Uterus (tissue), 4 donors: ENCODE data around the gene LRCH3. TPM values are rescaled to one million over a fixed set of nuclear protein-coding genes. Genes with fewer than 3 reads are reported as not detected.
"Not testable (repeated sequence)": the region's sequence is repeated elsewhere in the genome, so short reads cannot be mapped to it uniquely, and the experiment has no call there.

ENCODE experiments used
- DNase-seq, 2 donors: peaks; one replicate each; pipeline ENCODE4 v3.0.0-alpha.2; 2019 to 2020
- H3K27ac ChIP-seq, 2 donors: fragments of 200-600 bp; sonication (generic); 1 replicate in 1 of 2; 2 replicates in 1 of 2; pipeline ENCODE4 v1.5.1; 2016 to 2018
- H3K27me3 ChIP-seq, 2 donors: fragments of 200-600 bp; sonication (generic); one replicate each; pipeline ENCODE4 v1.5.1; 2018 to 2019; ENCODE audit warnings: control low read depth in 1 of 2
- H3K36me3 ChIP-seq, 2 donors: fragments of 200-600 bp; sonication (generic); one replicate each; pipeline ENCODE4 v1.5.1; 2019; ENCODE audit warnings: control low read depth in 1 of 2
- H3K4me1 ChIP-seq, 2 donors: fragments of 200-600 bp; sonication (generic); one replicate each; pipeline ENCODE4 v1.5.1; 2018 to 2019; ENCODE audit warnings: control low read depth in 1 of 2
- H3K4me3 ChIP-seq, 2 donors: fragments of 200-600 bp; sonication (generic); 1 replicate in 1 of 2; 2 replicates in 1 of 2; pipeline ENCODE4 v1.5.1; 2018 to 2019; ENCODE audit warnings: mild to moderate bottlenecking in 1 of 2
- H3K9me3 ChIP-seq, 2 donors: fragments of 200-600 bp; sonication (generic); one replicate each; pipeline ENCODE4 v1.5.1; 2019; ENCODE audit warnings: control low read depth in 1 of 2
- POLR2A ChIP-seq, 2 donors: fragments of 450-650 bp; IDR thresholded peaks; one replicate each; pipeline ENCODE4 v1.6.1; 2016; ENCODE audit warnings: antibody characterized with exemption in 2 of 2, mild to moderate bottlenecking in 1 of 2, moderate library complexity in 1 of 2
- intact Hi-C: fragments of 100-400 bp; cut with DNase I; formaldehyde crosslinking; loops from one replicate; pipeline ENCODE4 v1.15.1; 2023; ENCODE audit warnings: low total_unique reads
- total RNA-seq, 4 donors: library from RNA; depleted of rRNA in 3 of 4; stranded (reverse); fragments of >200 nt in 3 of 4; gene quantifications; one replicate each; pipeline versions ENCODE4 v1.1.0 to v1.2.4, GENCODE V29; 2014 to 2023
- TF ChIP-seq, protein P1 (sequence below), 4 experiments: fragments of 200-600 bp in 2 of 4; fragments of 450-650 bp in 2 of 4; sonication (generic) in 2 of 4; IDR thresholded peaks; one replicate each; pipeline ENCODE4 v1.5.1; 2016 to 2019; ENCODE audit warnings: antibody characterized with exemption in 4 of 4, mild to moderate bottlenecking in 2 of 4, moderate library complexity in 1 of 4
- donor health status: DM: yes; HTN: yes; CAD: no.

Gene LRCH3
- total RNA-seq, 4 donors from 2014 or later: 73.5 to 108 (median 100) TPM

- intact Hi-C loops: no loop called here
- TF ChIP-seq, protein P1, sequence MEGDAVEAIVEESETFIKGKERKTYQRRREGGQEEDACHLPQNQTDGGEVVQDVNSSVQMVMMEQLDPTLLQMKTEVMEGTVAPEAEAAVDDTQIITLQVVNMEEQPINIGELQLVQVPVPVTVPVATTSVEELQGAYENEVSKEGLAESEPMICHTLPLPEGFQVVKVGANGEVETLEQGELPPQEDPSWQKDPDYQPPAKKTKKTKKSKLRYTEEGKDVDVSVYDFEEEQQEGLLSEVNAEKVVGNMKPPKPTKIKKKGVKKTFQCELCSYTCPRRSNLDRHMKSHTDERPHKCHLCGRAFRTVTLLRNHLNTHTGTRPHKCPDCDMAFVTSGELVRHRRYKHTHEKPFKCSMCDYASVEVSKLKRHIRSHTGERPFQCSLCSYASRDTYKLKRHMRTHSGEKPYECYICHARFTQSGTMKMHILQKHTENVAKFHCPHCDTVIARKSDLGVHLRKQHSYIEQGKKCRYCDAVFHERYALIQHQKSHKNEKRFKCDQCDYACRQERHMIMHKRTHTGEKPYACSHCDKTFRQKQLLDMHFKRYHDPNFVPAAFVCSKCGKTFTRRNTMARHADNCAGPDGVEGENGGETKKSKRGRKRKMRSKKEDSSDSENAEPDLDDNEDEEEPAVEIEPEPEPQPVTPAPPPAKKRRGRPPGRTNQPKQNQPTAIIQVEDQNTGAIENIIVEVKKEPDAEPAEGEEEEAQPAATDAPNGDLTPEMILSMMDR (IDR thresholded peaks at IDR 0.05): no peak
- no peak for TF ChIP-seq POLR2A (IDR thresholded peaks at IDR 0.05)
These were observed 118.1 kb downstream of the LRCH3 start for GRCh38 chr3:197908957-197909701.

DNA sequence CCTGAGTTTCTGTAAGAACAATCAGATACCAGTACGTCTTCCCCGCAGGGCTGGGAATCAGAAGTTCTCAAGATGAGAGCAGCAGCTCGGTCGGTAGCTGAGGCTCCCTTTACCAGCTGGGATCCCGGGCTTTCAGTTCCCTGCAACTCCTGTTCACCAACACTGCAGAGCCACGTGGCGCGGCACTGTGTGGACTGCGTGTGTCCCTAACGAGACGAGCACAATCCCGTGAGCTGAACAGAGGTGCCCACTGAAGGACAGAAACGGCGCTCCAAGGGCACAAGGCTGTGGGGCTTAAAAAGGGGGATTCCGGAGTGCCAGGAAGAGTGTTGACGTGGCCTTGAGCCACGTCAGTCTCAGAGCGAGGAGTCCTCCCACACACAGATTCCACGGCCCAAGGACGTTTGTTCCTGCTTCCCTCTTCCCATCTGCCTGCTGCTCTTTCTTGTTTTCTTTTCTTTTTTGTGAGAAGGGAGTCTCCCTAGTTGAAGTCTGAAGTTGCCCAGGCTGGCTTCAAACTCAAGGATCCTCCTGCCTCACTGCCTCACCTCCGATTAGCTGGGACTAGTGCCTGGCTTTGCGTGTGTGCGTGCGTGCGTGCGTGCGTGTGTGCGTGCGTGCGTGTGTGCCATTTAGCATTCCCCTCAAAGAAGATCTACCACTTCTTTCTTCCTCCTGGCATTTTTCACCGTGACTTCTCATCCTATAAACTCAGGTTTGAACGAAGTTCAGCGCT, 121.9 kb downstream of the LRCH3 start:
- no peaks in the 10 kb centered on the region for H3K4me1 ChIP-seq
- no peaks in the 10 kb centered on the region for H3K36me3 ChIP-seq
- peak overlapping the region in 1 of 2 donors; percentile 28 for H3K4me3 ChIP-seq
- DNase-seq: no peak
- H3K27me3 ChIP-seq: no peaks in the 10 kb centered on the region
- TF ChIP-seq, protein P1 (IDR thresholded peaks at IDR 0.05): no peak
- no peak for TF ChIP-seq POLR2A (IDR thresholded peaks at IDR 0.05)
- no peak overlapping the region for H3K27ac ChIP-seq
- H3K9me3 ChIP-seq: no peaks in the 10 kb centered on the region
- intact Hi-C loops: no loop called here

More at GRCh38 chr3:197908957-197909701, 118.1 kb downstream of the LRCH3 start:
- Histone ChIP-seq H3K27ac (no peak overlapping the region), H3K27me3 (no peaks in the 10 kb centered on the region), H3K36me3 (no peaks in the 10 kb centered on the region), H3K4me1 (peaks cover 0 to 3% of the 10 kb centered on the region in 2 donors), H3K9me3 (no peaks in the 10 kb centered on the region), H3K4me3 (no peak overlapping the region)
- no peak for DNase-seq

GRCh38 chr3:197913641-197914380, 122.8 kb downstream of the LRCH3 start:
- TF ChIP-seq, protein P1 (IDR thresholded peaks at IDR 0.05): no peak
- TF ChIP-seq POLR2A (IDR thresholded peaks at IDR 0.05): no peak
- Histone ChIP-seq H3K36me3 (no peaks in the 10 kb centered on the region), H3K27ac (no peak overlapping the region), H3K27me3 (no peaks in the 10 kb centered on the region), H3K4me3 (peak overlapping the region in 1 of 2 donors; percentile 28), H3K9me3 (no peaks in the 10 kb centered on the region), H3K4me1 (no peaks in the 10 kb centered on the region)
- intact Hi-C loops: no loop called here
- no peak for DNase-seq

- H3K27ac ChIP-seq, H3K4me1 ChIP-seq, H3K36me3 ChIP-seq, H3K9me3 ChIP-seq, DNase-seq, intact Hi-C loops, H3K4me3 ChIP-seq, H3K27me3 ChIP-seq: not testable (repeated sequence)
These were observed 130.6 kb downstream of the LRCH3 start for GRCh38 chr3:197921429-197922275.

DNA sequence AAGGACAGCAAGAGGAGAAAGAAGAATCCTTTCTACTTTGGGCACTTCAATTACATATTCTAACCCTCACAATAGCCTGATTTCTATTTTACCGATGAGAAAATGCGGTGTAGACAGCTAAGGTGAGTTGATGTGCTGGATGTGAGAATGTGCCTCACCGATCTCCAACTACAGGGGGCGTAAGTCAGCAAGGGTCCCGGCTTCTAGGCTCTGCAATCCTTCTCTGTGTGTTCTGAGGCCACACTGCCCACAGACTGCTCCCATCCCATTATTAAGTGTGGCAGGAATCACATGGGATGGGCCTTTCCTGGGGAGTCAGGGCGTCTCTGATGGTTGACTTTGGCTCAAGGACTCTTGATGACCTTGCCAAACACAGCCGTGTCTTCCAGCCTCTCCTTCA, 135.4 kb downstream of the LRCH3 start:
- Histone ChIP-seq H3K9me3 (no peaks in the 10 kb centered on the region), H3K4me1 (no peaks in the 10 kb centered on the region), H3K36me3 (no peaks in the 10 kb centered on the region), H3K27ac (no peak overlapping the region), H3K27me3 (no peaks in the 10 kb centered on the region), H3K4me3 (no peak overlapping the region)
- TF ChIP-seq, protein P1 (IDR thresholded peaks at IDR 0.05): no peak
- TF ChIP-seq POLR2A (IDR thresholded peaks at IDR 0.05): no peak
- DNase-seq: no peak
- intact Hi-C loops: no loop called here

- H3K4me1 ChIP-seq, H3K36me3 ChIP-seq, intact Hi-C loops, DNase-seq, H3K27me3 ChIP-seq, H3K9me3 ChIP-seq, H3K4me3 ChIP-seq, H3K27ac ChIP-seq: not testable (repeated sequence)
These were observed 136.5 kb downstream of the LRCH3 start for GRCh38 chr3:197927578-197927977.
